Measurements from ENCODE around the gene NACC2. TPM values are rescaled to one million over a fixed set of nuclear protein-coding genes. Genes with fewer than 3 reads are reported as not detected.
"Not testable (repeated sequence)": the region's sequence is repeated elsewhere in the genome, so short reads cannot be mapped to it uniquely, and the experiment has no call there.

Gene NACC2
- total and polyA plus RNA-seq, 9 donors: 6.8 to 11.7 (median 9.3) TPM

- Histone ChIP-seq H3K4me3 (ENCODE audit: low read length) (no peak overlapping the region), H3K27me3 (ENCODE audit: control insufficient read depth, insufficient read depth, low read length) (no peaks in the 10 kb centered on the region), H3K4me1 (ENCODE audit: control insufficient read depth, insufficient read depth, low read length) (peaks cover 10% of the 10 kb centered on the region), H3K9me3 (replicated peaks; ENCODE audit: control insufficient read depth, low read depth, low read length) (peaks cover under 1% of the 10 kb centered on the region), H3K36me3 (ENCODE audit: control insufficient read depth, insufficient read depth, low read length) (peaks cover 9% of the 10 kb centered on the region), H3K27ac (ENCODE audit: low read length) (peak overlapping the region; percentile 60)
- 24% methylated on average over 5 of the region's 13 CpGs for WGBS (ENCODE audit: insufficient coverage)
- DNase-seq: peak; percentile 88
These were observed 63.1 kb downstream of the NACC2 start for GRCh38 chr9:136031741-136032730.

GRCh38 chr9:136031094-136031493, 64.0 kb downstream of the NACC2 start:
- Histone ChIP-seq H3K27ac (ENCODE audit: low read length) (no peak overlapping the region), H3K27me3 (ENCODE audit: control insufficient read depth, insufficient read depth, low read length) (no peaks in the 10 kb centered on the region), H3K4me1 (ENCODE audit: control insufficient read depth, insufficient read depth, low read length) (peaks cover 10% of the 10 kb centered on the region), H3K4me3 (ENCODE audit: low read length) (no peak overlapping the region), H3K9me3 (replicated peaks; ENCODE audit: control insufficient read depth, low read depth, low read length) (no peaks in the 10 kb centered on the region), H3K36me3 (ENCODE audit: control insufficient read depth, insufficient read depth, low read length) (peaks cover 9% of the 10 kb centered on the region)
- WGBS (ENCODE audit: insufficient coverage): 100% methylated on average over 5 of the region's 8 CpGs
- DNase-seq: no peak

GRCh38 chr9:136029556-136029955, 65.5 kb downstream of the NACC2 start:
- H3K36me3 ChIP-seq (ENCODE audit: control insufficient read depth, insufficient read depth, low read length): peaks cover 9% of the 10 kb centered on the region
- no peak overlapping the region for H3K27ac ChIP-seq (ENCODE audit: low read length)
- DNase-seq: no peak
- H3K4me3 ChIP-seq (ENCODE audit: low read length): no peak overlapping the region
- H3K27me3 ChIP-seq (ENCODE audit: control insufficient read depth, insufficient read depth, low read length): no peaks in the 10 kb centered on the region
- peaks cover 17% of the 10 kb centered on the region for H3K4me1 ChIP-seq (ENCODE audit: control insufficient read depth, insufficient read depth, low read length)
- 98% methylated on average over 12 of the region's 12 CpGs for WGBS (ENCODE audit: insufficient coverage)
- no peaks in the 10 kb centered on the region for H3K9me3 ChIP-seq (replicated peaks; ENCODE audit: control insufficient read depth, low read depth, low read length)

- peaks cover 9% of the 10 kb centered on the region for H3K36me3 ChIP-seq (ENCODE audit: control insufficient read depth, insufficient read depth, low read length)
- whole genome bisulfite sequencing (ENCODE audit: insufficient coverage): 64% methylated on average over 7 of the region's 10 CpGs
- no peak overlapping the region for H3K4me3 ChIP-seq (ENCODE audit: low read length)
- no peaks in the 10 kb centered on the region for H3K9me3 ChIP-seq (replicated peaks; ENCODE audit: control insufficient read depth, low read depth, low read length)
- no peak overlapping the region for H3K27ac ChIP-seq (ENCODE audit: low read length)
- no peak for DNase-seq
- H3K27me3 ChIP-seq (ENCODE audit: control insufficient read depth, insufficient read depth, low read length): no peaks in the 10 kb centered on the region
- H3K4me1 ChIP-seq (ENCODE audit: control insufficient read depth, insufficient read depth, low read length): peaks cover 23% of the 10 kb centered on the region
These were observed 66.2 kb downstream of the NACC2 start for GRCh38 chr9:136028760-136029470.

DNA sequence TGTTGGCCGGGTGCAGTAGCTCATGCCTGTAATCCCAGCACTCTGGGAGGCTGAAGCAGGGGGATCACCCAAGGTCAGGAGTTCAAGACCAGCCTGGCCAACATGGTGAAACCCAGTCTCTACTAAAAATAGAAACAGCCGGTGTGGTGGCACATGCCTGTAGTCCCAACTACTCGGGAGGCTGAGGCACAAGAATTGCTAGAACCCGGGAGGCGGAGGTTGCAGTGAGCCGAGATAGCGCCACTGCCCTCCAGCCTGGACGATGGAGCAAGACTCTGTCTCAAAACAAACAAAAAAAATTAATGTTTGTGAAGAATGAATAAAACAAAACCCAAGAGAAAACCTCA, 68.2 kb downstream of the NACC2 start:
- H3K4me3 ChIP-seq (ENCODE audit: low read length); H3K36me3 ChIP-seq (ENCODE audit: control insufficient read depth, insufficient read depth, low read length); H3K27me3 ChIP-seq (ENCODE audit: control insufficient read depth, insufficient read depth, low read length); H3K9me3 ChIP-seq (replicated peaks; ENCODE audit: control insufficient read depth, low read depth, low read length); DNase-seq; H3K27ac ChIP-seq (ENCODE audit: low read length): not testable (repeated sequence)
- H3K4me1 ChIP-seq (ENCODE audit: control insufficient read depth, insufficient read depth, low read length): peaks cover 25% of the 10 kb centered on the region
- WGBS (ENCODE audit: insufficient coverage): 71% methylated on average over 1 of the region's 8 CpGs

- H3K27ac ChIP-seq (ENCODE audit: low read length): no peak overlapping the region
- WGBS (ENCODE audit: insufficient coverage): 90% methylated on average over 6 of the region's 8 CpGs
- H3K9me3 ChIP-seq (replicated peaks; ENCODE audit: control insufficient read depth, low read depth, low read length): no peaks in the 10 kb centered on the region
- H3K36me3 ChIP-seq (ENCODE audit: control insufficient read depth, insufficient read depth, low read length): peaks cover 9% of the 10 kb centered on the region
- H3K4me3 ChIP-seq (ENCODE audit: low read length): no peak overlapping the region
- no peak for DNase-seq
- H3K4me1 ChIP-seq (ENCODE audit: control insufficient read depth, insufficient read depth, low read length): peaks cover 22% of the 10 kb centered on the region
- no peaks in the 10 kb centered on the region for H3K27me3 ChIP-seq (ENCODE audit: control insufficient read depth, insufficient read depth, low read length)
These were observed 68.7 kb downstream of the NACC2 start for GRCh38 chr9:136026266-136026942.

DNA sequence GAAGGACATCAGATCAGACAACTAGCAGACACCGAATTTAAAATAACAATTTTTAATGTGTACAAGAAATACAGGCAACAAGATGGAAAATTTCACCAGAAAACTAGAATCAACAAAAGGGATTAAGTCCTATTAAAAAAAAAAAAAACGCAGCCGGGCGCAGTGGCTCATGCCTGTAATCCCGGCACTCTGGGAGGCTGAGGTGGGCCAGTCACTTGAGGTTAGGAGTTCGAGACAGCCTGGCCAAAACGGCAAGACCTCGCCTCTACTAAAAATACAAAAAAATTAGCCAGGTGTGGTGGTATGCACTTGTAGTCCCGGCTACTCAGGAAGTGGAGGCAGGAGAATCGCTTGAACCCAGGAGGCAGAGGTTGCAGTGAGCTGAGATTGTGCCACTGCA, 69.6 kb downstream of the NACC2 start:
- Histone ChIP-seq H3K9me3 (replicated peaks; ENCODE audit: control insufficient read depth, low read depth, low read length) (no peaks in the 10 kb centered on the region), H3K27me3 (ENCODE audit: control insufficient read depth, insufficient read depth, low read length) (no peaks in the 10 kb centered on the region), H3K27ac (ENCODE audit: low read length) (no peak overlapping the region), H3K4me3 (ENCODE audit: low read length) (no peak overlapping the region), H3K36me3 (ENCODE audit: control insufficient read depth, insufficient read depth, low read length) (peaks cover 9% of the 10 kb centered on the region), H3K4me1 (ENCODE audit: control insufficient read depth, insufficient read depth, low read length) (peaks cover 22% of the 10 kb centered on the region)
- DNase-seq: no peak
- no CpG with 5 or more reads among the region's 10 CpGs for WGBS (ENCODE audit: insufficient coverage)

GRCh38 chr9:136024696-136025316, 70.3 kb downstream of the NACC2 start:
- no peaks in the 10 kb centered on the region for H3K9me3 ChIP-seq (replicated peaks; ENCODE audit: control insufficient read depth, low read depth, low read length)
- 46% methylated on average over 11 of the region's 16 CpGs for WGBS (ENCODE audit: insufficient coverage)
- peaks cover 22% of the 10 kb centered on the region for H3K4me1 ChIP-seq (ENCODE audit: control insufficient read depth, insufficient read depth, low read length)
- H3K36me3 ChIP-seq (ENCODE audit: control insufficient read depth, insufficient read depth, low read length): peaks cover 9% of the 10 kb centered on the region
- DNase-seq: peak; percentile 65
- no peak overlapping the region for H3K4me3 ChIP-seq (ENCODE audit: low read length)
- no peaks in the 10 kb centered on the region for H3K27me3 ChIP-seq (ENCODE audit: control insufficient read depth, insufficient read depth, low read length)
- H3K27ac ChIP-seq (ENCODE audit: low read length): no peak overlapping the region

- peak; percentile 19 for DNase-seq
- no peaks in the 10 kb centered on the region for H3K27me3 ChIP-seq (ENCODE audit: control insufficient read depth, insufficient read depth, low read length)
- H3K27ac ChIP-seq (ENCODE audit: low read length): no peak overlapping the region
- peaks cover 9% of the 10 kb centered on the region for H3K36me3 ChIP-seq (ENCODE audit: control insufficient read depth, insufficient read depth, low read length)
- WGBS (ENCODE audit: insufficient coverage): 58% methylated on average over 2 of the region's 2 CpGs
- peaks cover 22% of the 10 kb centered on the region for H3K4me1 ChIP-seq (ENCODE audit: control insufficient read depth, insufficient read depth, low read length)
- no peak overlapping the region for H3K4me3 ChIP-seq (ENCODE audit: low read length)
- H3K9me3 ChIP-seq (replicated peaks; ENCODE audit: control insufficient read depth, low read depth, low read length): no peaks in the 10 kb centered on the region
These were observed 70.8 kb downstream of the NACC2 start for GRCh38 chr9:136024286-136024685.
